ENCODE data around the gene EID1. TPM values are rescaled to one million over a fixed set of nuclear protein-coding genes. Genes with fewer than 3 reads are reported as not detected.
"Not testable (repeated sequence)": the region's sequence is repeated elsewhere in the genome, so short reads cannot be mapped to it uniquely, and the experiment has no call there.

Gene EID1, protein sequence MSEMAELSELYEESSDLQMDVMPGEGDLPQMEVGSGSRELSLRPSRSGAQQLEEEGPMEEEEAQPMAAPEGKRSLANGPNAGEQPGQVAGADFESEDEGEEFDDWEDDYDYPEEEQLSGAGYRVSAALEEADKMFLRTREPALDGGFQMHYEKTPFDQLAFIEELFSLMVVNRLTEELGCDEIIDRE
- 30.7 TPM for total RNA-seq

DNA sequence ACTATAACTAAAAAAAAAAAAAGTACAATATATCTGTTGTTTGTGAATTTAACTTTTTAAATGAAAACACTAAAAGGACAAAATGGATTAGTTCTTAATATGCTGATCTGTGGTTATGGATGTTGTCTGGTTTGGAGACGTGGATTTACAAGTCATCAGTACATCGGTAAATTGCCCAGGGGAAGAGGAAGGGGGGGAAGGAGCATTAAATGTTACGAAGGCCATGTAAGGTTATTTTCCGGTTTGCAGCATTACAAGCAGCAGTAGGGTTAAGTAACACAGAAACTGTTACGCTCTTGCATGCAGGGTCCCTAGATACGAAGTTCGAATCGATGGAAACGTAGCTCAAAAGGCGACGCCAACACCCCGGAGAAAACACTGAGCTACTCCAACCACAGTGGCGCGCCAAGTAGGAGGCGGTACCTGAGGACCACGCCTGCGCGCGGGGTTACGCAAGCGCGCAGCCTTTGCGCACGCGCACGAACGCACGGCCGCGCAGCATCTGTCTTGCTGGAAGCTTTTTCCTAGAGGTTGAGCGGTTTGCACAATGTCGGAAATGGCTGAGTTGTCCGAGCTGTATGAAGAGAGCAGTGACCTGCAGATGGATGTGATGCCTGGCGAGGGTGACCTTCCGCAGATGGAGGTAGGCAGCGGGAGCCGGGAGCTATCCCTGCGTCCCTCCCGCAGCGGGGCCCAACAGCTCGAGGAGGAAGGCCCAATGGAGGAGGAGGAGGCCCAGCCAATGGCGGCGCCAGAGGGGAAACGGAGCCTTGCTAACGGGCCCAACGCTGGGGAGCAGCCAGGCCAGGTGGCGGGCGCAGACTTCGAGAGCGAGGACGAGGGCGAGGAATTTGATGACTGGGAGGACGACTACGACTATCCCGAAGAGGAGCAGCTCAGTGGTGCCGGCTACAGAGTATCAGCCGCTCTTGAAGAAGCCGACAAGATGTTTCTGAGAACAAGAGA, at the start of gene EID1:
Gene EID1 (plus strand): TSS at position 505 of the 966 bp plus-strand sequence. CDS start 43 bp downstream, at position 548.
- peak; percentile 100 for ATAC-seq

DNA sequence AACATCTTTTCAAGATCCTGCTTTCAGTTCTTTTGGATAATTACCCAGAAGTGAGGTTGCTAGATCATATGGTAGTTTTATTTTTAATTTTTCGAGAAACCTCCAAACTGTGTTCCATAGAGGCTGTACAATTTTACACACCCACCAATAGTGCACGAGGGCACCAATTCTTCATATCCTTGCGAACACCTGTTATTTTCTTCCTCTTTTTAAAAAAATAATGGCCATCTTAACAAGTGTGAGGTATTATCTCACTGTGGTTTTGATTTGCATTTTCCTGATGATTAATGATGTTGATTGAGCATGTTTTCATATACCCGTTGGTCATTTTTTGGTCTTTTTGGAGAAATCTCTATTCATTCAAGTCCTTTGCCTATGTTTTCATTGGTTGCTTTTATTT, 49.5 kb upstream of the EID1 start:
- ATAC-seq = no peak

DNA sequence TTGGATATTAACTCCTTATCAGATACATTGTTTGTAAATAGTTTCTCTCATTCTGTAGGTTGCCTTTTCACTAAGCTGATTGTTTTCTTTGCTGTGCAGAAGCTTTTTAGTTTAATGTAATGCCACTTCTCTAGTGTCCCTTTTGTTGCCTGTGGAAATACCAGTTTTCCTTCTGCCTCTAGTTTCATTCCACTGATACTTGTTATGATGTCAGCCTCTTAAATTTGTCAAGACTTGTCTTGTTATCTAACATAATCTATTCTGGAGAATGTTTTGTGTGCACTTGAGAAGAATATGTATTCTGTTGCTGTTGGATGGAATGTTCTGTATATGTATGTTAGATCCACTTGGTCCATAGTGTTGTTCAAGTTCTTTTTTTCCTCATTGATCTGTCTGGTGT, 49.0 kb upstream of the EID1 start:
- no peak for ATAC-seq

DNA sequence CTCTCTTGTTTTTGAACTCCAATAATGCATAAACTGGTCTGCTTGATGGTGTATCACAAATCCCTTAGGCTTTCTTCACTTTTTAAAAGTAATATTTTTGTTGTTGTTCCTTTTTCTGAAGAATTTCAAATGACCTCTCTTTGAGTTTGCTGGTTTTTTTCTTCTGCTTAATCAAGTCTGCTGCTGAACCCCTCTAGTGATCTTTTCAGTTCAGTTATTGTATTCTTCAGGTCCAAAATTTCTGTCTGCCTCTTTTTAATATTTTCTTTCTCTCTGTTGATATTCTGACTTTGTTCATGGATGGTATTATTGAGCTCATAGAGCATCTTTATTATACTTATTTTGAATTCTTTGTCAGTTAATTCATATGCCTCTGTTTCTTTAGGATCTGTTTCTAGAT, 45.3 kb upstream of the EID1 start:
- no peak for ATAC-seq

DNA sequence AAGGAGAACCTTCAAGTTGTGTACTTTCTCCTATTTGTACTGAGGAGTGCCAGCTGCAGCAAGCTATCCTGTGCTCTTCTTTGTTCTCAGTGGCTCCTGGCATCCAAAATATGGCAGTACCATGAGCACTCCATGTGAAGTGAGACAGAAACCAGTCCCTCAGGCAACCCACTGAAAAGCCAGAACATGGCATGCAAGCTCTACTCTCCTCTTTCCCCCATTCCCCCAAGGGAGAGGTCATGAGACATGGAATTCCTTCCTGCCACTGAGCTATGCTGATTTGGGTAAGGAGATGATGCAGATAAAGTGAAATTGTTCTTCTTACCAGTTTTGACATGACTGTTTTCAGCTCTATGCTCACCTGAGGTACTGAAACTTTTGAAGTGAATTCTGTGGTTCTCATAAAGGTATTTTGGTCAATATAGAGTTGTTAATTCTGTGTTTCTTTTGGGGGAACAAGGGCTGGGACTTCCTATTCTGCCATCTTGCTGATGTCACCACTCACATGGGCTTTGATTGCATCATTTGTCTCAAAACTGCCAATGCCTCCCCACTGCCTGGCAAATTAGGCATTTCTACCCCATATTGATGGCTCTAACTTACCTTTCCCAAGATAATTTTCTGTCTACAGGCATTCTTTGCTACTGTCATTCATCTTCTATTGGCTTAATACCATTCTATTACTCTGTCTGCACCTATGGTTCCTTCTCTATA, 44.3 kb upstream of the EID1 start:
- ATAC-seq = no peak

DNA sequence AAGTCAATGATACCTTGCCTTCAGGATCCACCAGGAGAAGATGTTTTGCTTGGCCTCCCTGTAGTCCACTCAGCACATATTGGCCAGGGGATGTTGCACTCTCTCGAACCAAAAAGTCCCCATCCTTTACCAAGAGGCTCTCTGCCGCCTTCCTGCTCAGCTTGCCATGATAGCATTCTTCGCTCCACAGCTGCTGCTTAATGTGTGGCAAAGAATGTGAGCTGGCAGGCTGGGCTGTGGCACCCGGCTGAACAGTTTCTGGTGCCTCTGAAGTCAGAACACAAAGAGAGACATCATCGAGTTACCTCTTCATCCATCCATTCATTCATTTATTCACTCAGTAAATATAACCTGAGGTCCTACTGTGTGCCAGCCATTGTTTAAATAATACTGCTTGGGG, 43.2 kb upstream of the EID1 start:
- no peak for ATAC-seq

DNA sequence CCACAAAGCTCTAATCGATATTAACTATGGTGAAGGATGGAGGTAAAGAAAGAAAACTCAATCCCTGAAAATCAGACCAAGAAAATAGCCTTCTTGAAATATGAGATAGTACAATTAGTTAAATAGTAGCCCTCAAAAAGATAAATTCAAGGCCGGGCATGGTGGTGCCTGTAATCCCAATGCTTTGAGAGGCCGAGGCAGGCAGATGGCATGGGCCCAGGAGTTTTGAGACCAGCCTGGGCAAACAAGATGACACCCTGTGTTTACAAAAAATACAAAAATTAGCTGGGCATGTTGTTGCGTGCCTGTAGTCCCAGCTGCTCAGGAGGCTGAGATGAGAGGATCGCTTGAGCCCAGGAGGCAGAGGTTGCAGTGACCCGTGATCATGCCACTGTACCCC, 35.4 kb upstream of the EID1 start:
- no peak for ATAC-seq

DNA sequence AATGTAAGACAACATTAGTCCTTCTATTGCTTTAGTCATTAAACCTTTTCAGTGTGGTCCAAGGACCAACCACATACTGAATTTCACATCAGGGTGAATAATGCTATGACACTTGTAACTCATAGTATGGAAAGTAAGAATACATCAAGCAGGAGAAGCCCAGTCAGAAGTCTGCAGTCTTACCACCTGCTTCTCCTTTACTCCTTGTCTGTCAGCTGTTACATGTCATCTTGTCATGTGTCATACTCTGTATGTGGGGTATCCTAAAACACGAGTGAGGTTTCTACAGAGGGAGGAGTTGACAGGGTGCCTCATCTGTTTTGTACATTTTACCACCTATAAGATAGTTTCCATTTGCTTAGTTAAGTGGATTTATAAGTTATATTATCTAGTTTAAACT, 32.8 kb upstream of the EID1 start:
- no peak for ATAC-seq

DNA sequence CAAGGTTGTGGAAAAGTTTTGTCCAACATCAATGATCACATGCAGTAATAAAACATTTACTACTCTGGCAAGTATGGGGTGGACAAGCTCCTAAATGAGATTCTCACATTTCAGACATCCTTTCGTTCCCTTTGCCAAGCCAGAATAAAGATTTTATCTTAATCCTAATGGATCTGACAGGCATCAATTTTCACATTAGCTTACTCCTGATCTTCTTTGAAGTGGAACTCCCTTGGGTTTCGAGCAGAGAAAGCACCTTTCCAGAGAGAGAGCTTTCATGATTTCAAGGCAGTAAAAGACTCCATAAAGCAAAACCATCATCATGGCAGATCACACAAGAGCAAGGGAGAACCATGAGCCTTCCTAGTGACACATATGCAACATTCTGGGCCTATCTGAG, 27.3 kb upstream of the EID1 start:
- ATAC-seq = no peak

DNA sequence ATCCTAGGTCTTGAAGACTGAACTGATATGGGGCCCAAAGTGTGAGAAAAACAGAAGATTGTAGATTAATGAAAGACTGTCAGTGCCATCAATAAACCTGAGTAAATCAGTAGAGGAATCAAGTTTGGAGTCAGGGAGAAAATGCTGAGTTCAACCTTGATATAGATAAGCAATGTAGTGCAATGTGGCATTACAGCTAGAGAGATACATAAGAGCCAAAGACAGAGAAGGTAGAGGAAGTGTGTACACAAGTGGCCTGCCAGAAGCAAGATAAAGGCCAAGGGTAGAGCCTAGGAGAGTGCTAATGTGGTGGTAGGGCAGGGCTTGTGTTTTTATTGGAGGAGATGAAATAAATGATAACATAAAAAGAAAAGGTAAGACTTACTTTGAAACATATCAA, 26.0 kb upstream of the EID1 start:
- ATAC-seq = no peak

DNA sequence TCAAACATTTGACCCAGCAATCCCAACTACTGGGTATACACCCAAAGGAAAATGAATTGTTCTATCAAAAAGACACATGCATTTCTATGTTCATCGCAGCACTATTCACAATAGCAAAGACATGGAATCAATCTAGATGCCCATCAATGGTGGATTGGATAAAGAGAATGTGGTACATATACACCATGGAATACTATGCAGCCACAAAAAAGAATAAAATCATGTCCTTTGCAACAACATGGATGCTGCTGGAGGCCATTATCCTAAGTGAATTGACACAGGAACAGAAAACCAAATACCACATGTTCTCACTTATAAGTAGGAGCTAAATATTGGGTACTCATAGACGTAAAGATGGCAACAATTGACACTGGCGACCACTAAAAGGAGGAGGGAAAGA, 23.5 kb upstream of the EID1 start:
- not testable (repeated sequence) for ATAC-seq

DNA sequence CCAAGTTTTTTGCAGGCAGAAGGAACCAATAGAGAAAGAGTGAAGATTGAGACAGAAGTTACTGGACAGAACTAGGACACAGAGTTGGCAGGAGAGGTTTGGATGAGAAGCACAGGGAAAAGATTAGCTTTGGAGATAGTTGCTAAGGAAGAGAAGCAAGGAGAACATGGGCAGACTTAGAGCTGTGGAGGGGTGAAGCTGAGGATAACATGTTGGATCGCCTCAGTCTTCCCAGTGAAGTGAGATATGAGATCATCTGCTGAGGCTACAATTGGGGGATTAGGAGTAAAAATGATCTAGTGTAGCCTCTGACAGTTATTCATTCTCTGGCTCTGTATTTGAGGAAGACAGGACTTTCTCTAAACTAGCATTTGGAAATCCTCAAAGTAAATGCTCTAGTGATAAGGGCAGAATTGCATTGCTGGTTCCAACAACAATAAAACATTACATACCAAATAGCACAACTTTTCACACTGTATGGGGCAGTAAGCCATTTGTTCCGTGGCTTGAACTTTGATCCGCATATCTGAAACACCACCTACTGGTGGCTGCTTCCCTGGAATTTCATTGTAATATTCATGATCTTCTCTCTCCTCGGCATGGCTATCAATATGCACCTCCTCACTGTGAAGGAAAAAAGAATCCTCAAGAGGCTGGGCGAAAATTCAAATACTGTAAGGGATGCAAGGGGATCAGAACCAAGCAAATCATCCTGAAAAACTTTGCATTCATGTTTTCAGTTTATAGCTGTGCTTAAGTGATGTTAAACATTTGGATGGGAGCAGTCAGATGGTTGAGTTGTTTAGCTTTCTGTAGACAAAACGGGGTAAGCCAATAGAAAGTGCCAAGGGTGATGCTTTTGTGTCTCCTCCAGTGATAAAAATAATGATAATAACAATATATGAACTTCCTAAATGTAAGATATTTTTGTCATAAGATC, 22.2 kb upstream of the EID1 start:
- ATAC-seq = no peak

DNA sequence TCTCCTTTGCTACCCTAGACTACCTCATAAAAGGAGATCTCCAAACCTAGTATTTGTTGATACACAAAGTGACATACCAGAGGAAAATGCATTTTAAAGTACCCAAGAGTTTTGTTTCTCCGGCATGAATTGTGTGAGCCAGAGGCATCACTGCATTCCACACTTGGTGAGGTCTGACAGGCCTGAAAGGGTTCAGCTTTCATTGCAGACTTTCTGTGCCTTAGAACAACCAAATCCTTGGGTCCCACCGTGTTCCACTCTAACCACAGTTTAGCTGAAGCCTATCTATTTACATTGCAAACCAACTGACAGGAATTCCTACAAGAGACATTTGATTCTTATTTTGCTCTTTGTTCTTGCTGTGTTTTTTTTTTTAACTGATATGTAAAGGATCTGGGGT, 21.0 kb upstream of the EID1 start:
- ATAC-seq = no peak

DNA sequence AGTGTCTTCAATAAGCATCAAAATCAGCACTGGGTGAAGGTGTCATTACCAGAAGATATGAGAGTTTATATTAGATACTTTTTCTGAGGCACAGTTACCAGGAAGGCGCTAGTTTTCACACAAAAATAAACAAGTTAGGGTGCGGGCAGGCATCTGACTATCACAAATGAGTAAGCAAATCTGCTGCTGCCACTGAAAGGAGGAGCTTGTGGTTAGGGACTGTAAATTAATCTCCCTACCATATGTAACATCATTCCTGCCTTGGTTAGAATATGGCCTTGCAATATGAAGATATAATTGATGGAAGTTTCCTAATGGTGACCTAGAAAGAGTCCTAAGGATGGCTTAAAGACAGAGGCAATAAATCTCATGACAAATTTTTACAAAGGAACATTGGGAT, 19.5 kb upstream of the EID1 start:
- no peak for ATAC-seq

DNA sequence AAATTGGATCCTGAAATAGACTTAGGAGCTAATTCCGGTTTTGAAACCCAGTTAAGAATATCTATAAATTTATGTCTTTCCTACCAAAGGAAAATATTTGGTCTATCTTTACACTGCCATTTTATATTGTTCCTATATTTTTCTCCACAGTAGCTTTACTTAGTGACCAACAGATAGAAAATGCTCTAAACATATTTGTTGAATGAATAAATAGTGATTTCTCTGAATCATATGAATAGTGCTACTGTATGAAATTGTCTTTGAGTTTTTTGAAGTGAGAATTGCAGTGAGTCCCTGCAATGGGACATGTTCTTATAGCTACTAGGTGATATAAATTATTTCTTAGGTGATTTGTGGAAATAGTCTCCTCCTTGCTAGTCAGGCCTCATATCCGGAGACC, 18.5 kb upstream of the EID1 start:
- ATAC-seq = no peak

DNA sequence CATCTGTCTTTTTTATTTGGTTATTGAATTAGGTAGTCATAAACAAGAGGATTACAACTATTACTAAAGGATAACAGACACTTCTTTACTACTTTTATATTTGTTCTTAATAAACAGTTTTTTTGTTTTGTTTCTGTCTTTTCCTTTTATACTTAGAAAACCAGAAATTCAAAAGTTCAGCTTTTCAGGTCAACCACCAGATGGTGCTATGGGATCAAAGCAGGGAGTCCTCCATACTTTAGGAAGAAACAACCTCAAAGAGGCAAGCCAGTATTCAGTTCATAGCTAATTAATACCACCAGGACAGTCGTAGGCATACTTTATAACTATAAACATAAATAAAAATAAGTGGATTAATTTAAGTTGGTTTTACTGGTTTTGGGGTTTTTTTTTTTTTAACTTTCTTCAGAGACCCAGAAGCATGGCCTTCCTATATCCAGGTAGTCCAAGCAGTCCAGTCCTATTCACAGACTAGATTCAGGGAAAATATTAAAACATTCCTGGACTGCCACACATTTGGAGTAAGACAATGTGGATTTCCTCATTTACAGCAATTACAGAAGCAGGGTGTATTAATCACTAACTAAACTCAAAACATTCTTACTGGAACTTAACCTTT, 16.0 kb upstream of the EID1 start:
- peak; percentile 64 for ATAC-seq

DNA sequence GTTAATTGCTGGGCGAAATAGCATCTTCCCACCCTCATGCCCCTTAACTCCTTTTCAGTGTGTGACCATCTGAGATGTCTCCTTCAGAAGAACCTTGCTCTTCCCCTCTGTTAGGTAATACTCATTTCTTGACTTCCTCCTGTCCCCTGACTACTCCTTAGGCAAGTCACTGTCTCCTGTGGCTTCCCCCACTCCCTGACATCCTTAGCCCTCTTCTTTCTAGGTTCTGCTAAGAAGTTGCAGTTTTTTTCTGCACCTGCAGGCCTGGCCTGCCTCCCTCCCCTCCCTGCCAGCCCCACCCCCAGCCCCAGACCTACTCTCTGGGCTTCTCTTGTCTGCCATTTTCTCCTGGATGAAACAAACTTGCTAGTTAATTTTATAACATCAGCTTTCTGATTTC, 15.2 kb upstream of the EID1 start:
- ATAC-seq = no peak

DNA sequence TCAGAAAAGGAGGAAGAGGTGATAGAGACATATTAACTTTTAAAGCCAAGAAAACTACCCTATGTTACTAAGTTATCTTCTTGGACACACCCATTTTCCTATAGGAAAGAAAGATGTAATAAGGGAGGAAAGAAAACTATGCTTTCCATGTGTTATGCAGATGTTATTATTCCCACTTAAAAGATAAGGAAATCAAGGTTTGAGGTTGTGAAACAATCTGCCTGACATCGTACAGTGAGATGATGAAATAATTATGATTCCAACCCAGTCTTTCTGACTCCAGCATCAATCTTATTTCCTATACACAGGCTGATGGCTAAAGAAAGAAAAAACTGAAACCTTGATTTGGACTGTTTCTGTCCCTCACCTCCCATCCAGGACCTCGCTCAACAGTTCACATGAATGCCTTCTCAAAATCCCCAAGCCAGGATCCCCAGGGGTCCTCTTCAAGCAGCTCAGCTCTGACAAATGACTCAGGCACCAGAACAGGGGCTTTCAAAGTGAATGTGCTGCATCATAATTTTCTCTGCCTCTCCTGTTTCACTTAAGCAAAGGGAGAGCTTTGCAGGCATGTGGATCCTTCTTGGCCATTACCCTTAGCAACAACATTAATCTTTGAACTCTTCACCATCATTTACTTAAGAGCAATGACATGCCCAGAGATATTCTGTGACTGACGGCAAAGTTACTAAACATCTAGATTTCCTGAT, 12.4 kb upstream of the EID1 start:
- ATAC-seq = no peak

DNA sequence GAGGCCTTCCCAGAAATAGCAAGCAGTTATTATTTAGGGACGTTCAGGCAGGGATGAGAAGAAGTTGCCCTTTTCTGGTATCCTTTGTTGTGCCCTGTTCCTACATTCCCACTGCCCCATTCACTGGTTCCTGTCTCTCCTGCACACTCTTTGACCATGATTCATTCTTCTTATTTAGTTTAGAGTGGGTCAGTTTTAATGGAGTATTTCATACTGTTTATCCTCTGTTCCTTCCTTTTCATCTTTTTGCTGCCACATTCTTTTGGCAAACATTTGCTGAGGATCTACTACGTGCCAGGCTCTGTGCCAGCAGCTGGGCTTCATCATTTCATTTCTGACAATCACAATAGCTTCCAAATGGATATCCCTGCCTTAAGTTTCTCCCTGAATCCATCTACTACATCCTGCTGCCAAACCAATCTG, 11.8 kb upstream of the EID1 start:
- no peak for ATAC-seq

DNA sequence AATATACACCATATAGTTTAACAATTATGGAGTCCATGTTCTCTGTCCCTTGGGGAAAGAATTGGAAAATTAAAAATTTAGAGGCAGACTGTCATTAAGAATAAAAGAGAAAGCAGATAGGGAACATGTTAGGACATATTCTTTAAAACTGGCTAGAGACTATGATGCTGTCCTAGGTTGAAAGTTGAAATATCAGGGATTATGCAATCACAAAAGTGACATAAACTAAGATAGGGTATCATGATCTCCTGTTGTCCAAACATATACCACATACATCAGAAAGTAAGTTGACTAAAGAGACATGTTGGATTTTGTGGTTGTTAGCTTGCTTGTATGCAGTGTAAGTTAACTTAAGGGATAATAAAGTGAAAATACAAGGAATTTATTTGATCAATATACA, 9.9 kb upstream of the EID1 start:
- ATAC-seq = no peak

DNA sequence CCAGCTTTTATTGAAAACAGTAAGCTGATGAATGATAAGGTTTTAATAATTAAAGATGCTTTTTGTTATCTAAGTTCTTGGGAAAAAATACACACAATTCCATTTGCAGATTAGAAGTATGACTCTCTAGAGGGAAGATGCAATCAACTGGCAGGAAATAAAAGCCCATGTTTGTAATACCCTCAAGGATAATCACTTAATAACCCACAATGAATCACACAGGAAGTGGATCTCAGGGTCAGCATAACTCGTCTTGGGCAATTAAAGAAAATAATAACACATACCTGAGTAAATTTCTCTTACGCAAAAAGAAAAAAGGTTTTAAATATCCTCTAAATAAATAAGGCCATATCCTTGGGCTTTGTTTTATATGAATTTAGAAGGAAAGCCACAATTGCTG, 9.4 kb upstream of the EID1 start:
- peak; percentile 51 for ATAC-seq

All from esophagus mucosa (tissue), 1 donor.